ENCODE measurements around the gene CARS1. TPM values are rescaled to one million over a fixed set of nuclear protein-coding genes. Genes with fewer than 3 reads are reported as not detected.

The CARS1 gene
- total and polyA plus RNA-seq, 9 donors, result 12.5 to 148 (median 17.6) TPM

- intact Hi-C loops (cut with DNase I), result no loop called here
- Histone ChIP-seq H3K4me1 (ENCODE audit: insufficient read depth) (peaks cover 1% of the 10 kb centered on the region), H3K27ac (no peak overlapping the region), H3K4me3 (no peak overlapping the region), H3K36me3 (no peaks in the 10 kb centered on the region), H3K27me3 (no peaks in the 10 kb centered on the region), H3K9me3 (no peaks in the 10 kb centered on the region)
- 72 to 80% (median 72%) methylated on average over 2 of the region's 2 CpGs for WGBS, 3 donors
- DNase-seq, result no peak
- no peak for TF ChIP-seq POLR2A (IDR thresholded peaks at IDR 0.05)
- TF ChIP-seq EP300 (IDR thresholded peaks at IDR 0.05), result no peak
- TF ChIP-seq, protein P1, sequence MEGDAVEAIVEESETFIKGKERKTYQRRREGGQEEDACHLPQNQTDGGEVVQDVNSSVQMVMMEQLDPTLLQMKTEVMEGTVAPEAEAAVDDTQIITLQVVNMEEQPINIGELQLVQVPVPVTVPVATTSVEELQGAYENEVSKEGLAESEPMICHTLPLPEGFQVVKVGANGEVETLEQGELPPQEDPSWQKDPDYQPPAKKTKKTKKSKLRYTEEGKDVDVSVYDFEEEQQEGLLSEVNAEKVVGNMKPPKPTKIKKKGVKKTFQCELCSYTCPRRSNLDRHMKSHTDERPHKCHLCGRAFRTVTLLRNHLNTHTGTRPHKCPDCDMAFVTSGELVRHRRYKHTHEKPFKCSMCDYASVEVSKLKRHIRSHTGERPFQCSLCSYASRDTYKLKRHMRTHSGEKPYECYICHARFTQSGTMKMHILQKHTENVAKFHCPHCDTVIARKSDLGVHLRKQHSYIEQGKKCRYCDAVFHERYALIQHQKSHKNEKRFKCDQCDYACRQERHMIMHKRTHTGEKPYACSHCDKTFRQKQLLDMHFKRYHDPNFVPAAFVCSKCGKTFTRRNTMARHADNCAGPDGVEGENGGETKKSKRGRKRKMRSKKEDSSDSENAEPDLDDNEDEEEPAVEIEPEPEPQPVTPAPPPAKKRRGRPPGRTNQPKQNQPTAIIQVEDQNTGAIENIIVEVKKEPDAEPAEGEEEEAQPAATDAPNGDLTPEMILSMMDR (IDR thresholded peaks at IDR 0.05), result no peak
Observed at GRCh38 chr11:2982214-2982613, 75.0 kb downstream of the CARS1 start.

GRCh38 chr11:2981130-2981529, 76.1 kb downstream of the CARS1 start:
- intact Hi-C loops (cut with DNase I), result no loop called here
- H3K27ac ChIP-seq, result no peak overlapping the region
- WGBS, 3 donors, result 92 to 94% (median 93%) methylated on average over 8 of the region's 8 CpGs

DNA sequence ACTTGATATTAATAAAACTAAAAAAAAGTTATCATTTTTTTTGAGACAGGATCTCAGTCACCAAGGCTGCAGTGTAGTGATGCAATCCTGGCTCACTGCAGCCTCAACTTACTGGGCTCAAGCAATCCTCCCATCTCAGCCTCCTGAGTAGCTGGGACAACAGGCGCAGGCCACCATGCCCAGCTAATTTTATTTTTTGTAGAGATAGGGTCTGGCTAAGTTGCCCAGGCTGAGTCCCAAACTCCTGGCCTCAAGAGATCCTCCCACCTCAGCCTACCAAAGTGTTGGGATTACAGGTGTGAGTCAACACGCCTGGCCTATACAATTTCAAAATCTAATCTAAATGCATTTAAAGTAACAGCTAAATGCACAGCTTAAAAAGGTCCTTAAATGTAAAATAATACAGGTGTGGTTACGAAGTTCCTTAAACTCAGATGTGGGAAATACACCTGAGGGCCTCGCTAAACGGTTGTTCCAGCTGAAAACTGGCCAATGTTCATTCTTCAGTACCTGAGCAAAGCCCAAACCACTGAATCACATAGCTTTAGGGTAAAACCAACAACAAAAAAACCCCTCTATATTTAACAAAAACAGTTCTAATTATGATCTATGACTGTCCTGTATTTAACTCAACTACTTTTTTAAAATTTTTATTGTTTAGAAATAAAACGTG, 76.9 kb downstream of the CARS1 start:
- no peak for DNase-seq
- no peak overlapping the region for H3K27ac ChIP-seq
- 76% methylated on average over 6 of the region's 6 CpGs for WGBS, 3 donors
- H3K27me3 ChIP-seq, result no peaks in the 10 kb centered on the region
- no peaks in the 10 kb centered on the region for H3K9me3 ChIP-seq
- intact Hi-C loops (cut with DNase I), result no loop called here
- peaks cover 1% of the 10 kb centered on the region for H3K4me1 ChIP-seq (ENCODE audit: insufficient read depth)
- TF ChIP-seq EP300 (IDR thresholded peaks at IDR 0.05) (no peak), POLR2A (IDR thresholded peaks at IDR 0.05) (no peak)
- TF ChIP-seq, protein P1 (IDR thresholded peaks at IDR 0.05), result no peak
- H3K36me3 ChIP-seq, result no peaks in the 10 kb centered on the region
- H3K4me3 ChIP-seq, result no peak overlapping the region

More at GRCh38 chr11:2981130-2981529, 76.1 kb downstream of the CARS1 start:
- Histone ChIP-seq H3K27me3 (no peaks in the 10 kb centered on the region), H3K9me3 (no peaks in the 10 kb centered on the region), H3K36me3 (no peaks in the 10 kb centered on the region), H3K4me1 (ENCODE audit: insufficient read depth) (peaks cover 1% of the 10 kb centered on the region), H3K4me3 (no peak overlapping the region)
- DNase-seq, result no peak
- TF ChIP-seq EP300 (IDR thresholded peaks at IDR 0.05), result no peak
- TF ChIP-seq POLR2A (IDR thresholded peaks at IDR 0.05), result no peak
- TF ChIP-seq, protein P1 (IDR thresholded peaks at IDR 0.05), result no peak

GRCh38 chr11:2977113-2977512, 80.1 kb downstream of the CARS1 start:
- WGBS, 3 donors, result 64 to 79% (median 68%) methylated on average over 7 of the region's 7 CpGs
- Histone ChIP-seq H3K27ac (no peak overlapping the region), H3K36me3 (no peaks in the 10 kb centered on the region), H3K4me3 (no peak overlapping the region), H3K27me3 (no peaks in the 10 kb centered on the region), H3K9me3 (no peaks in the 10 kb centered on the region), H3K4me1 (ENCODE audit: insufficient read depth) (peaks cover 4% of the 10 kb centered on the region)
- DNase-seq, result no peak
- intact Hi-C loops (cut with DNase I), result no loop called here
- TF ChIP-seq, protein P1 (IDR thresholded peaks at IDR 0.05), result no peak
- TF ChIP-seq EP300 (IDR thresholded peaks at IDR 0.05), result no peak
- TF ChIP-seq POLR2A (IDR thresholded peaks at IDR 0.05), result no peak

Measured in ovary (tissue), 9 donors.